HepG2 (cell line): ENCODE data around the gene RBM25. TPM values are rescaled to one million over a fixed set of nuclear protein-coding genes. Genes with fewer than 3 reads are reported as not detected.
A peak's percentile ranks its signal among the peaks of the same experiment; 100 is the strongest.

ENCODE experiments used
- RARG ChIP-seq: sonication (generic); formaldehyde crosslinking; IDR thresholded peaks from 2 replicates; pipeline ENCODE4 v1.4.0; 2020; ENCODE audit warnings: low read depth, mild to moderate bottlenecking, missing genetic modification reagents
- ZBTB21 ChIP-seq: sonication (generic); formaldehyde crosslinking; IDR thresholded peaks from 2 replicates; pipeline ENCODE4 v1.4.0; 2020; ENCODE audit warnings: missing genetic modification reagents
- ZFP37 ChIP-seq: sonication (generic); formaldehyde crosslinking; IDR thresholded peaks from 2 replicates; pipeline ENCODE4 v1.4.0; 2020; ENCODE audit warnings: missing genetic modification reagents, borderline replicate concordance
- ZNF251 ChIP-seq: sonication (generic); formaldehyde crosslinking; IDR thresholded peaks from 2 replicates; pipeline ENCODE4 v1.9.0; 2021; ENCODE audit warnings: mild to moderate bottlenecking, missing genetic modification reagents
- ZNF44 ChIP-seq: sonication (generic); formaldehyde crosslinking; IDR thresholded peaks from 2 replicates; pipeline ENCODE4 v1.5.1; 2020; ENCODE audit warnings: mild to moderate bottlenecking, missing genetic modification reagents
- ZNF496 ChIP-seq: sonication (generic); formaldehyde crosslinking; IDR thresholded peaks from 2 replicates; pipeline ENCODE4 v1.8.1; 2023; ENCODE audit warnings: mild to moderate bottlenecking, moderate library complexity, missing genetic modification reagents; ENCODE audit not compliant: insufficient replicate concordance
- ZNF878 ChIP-seq: sonication (generic); formaldehyde crosslinking; IDR thresholded peaks from 2 replicates; pipeline ENCODE4 v1.8.1; 2023; ENCODE audit warnings: mild to moderate bottlenecking, missing genetic modification reagents, moderate library complexity
- ZSCAN22 ChIP-seq: sonication (generic); formaldehyde crosslinking; IDR thresholded peaks from 2 replicates; pipeline ENCODE4 v1.4.0; 2020; ENCODE audit warnings: mild to moderate bottlenecking, missing genetic modification reagents
- polyA plus RNA-seq, 8 experiments: library from polyadenylated mRNA; depleted of rRNA in 3 of 8; stranded (reverse) in 7 of 8; unstranded in 1 of 8; fragments of >200 nt; fragmentation: Illumina TruSeq in 4 of 8; extraction: Trizol in 4 of 8; gene quantifications; 2 replicates each; pipeline versions ENCODE4 v1.2.1 to v1.2.3, GENCODE V29; 2011 to 2016; ENCODE audit warnings: low read depth in 4 of 8, missing spikeins in 1 of 8, mixed read lengths in 1 of 8; ENCODE audit not compliant: insufficient read depth in 1 of 8
- total RNA-seq, 5 experiments: library from RNA; depleted of rRNA; stranded (reverse); fragments of >200 nt; fragmentation: Illumina TruSeq; extraction: Trizol; gene quantifications; 2 replicates each; pipeline ENCODE4 v1.2.3, GENCODE V29; 2016; ENCODE audit warnings: low read depth in 1 of 5
- TF ChIP-seq, protein P1 (sequence below): sonication (generic); formaldehyde crosslinking; IDR thresholded peaks from 2 replicates; pipeline ENCODE4 v1.4.0; 2020; ENCODE audit warnings: low read depth, missing genetic modification reagents
- TF ChIP-seq, protein P2 (sequence below): sonication (generic); formaldehyde crosslinking; IDR thresholded peaks from 2 replicates; pipeline ENCODE4 v1.4.0; 2020; ENCODE audit warnings: mild to moderate bottlenecking, missing genetic modification reagents
- TF ChIP-seq, protein P3 (sequence below): sonication (generic); formaldehyde crosslinking; conservative IDR thresholded peaks from 2 replicates; pipeline ENCODE4 v1.5.0; 2020; ENCODE audit warnings: missing genetic modification reagents
- TF ChIP-seq, protein P4 (sequence below): sonication (generic); formaldehyde crosslinking; IDR thresholded peaks from 2 replicates; pipeline ENCODE4 v1.4.0; 2020; ENCODE audit warnings: missing genetic modification reagents, borderline replicate concordance
- TF ChIP-seq, protein P5 (sequence below): sonication (generic); formaldehyde crosslinking; IDR thresholded peaks from 2 replicates; pipeline ENCODE4 v1.9.0; 2021; ENCODE audit warnings: missing genetic modification reagents, borderline replicate concordance
- TF ChIP-seq, protein P6 (sequence below): IDR thresholded peaks from 2 replicates; pipeline ENCODE4 v1.6.1; 2016

The RBM25 gene
- total and polyA plus RNA-seq, 2 of the 13 experiments (the other 11 are each of a cell fraction or from before 2014, with no cell fraction given): 34.1 to 65.9 TPM

DNA sequence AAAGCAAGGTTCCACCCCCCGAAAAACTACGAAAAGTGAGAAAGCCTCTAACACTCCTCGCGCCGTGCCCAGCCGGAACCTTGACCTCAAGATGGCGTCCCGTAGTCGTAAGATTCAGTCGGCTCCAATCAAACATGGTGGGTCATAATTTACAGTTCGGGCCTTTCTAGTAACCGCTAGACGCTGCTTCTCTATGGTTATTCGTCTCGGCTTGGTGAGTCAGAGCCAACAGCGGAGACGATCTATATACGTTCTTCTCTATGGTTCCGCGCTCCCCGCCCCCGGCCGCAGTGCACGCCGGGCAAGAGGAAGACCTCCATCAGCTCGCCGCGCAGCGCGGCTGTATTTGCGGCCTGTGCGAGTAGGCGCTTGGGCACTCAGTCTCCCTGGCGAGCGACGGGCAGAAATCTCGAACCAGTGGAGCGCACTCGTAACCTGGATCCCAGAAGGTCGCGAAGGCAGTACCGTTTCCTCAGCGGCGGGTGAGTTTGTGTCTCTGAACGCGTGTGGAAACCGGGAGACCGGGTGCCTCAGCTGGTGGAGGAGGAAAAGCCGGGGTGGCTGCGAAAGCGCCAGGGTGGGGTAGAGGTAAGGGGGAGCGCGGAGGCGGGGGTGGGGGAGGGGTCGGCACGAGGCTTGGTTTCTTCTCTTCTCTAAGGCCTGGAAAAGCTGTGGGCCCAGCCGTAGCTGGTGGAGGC lies at the start of gene RBM25 (continued):
- TF ChIP-seq, protein P1, sequence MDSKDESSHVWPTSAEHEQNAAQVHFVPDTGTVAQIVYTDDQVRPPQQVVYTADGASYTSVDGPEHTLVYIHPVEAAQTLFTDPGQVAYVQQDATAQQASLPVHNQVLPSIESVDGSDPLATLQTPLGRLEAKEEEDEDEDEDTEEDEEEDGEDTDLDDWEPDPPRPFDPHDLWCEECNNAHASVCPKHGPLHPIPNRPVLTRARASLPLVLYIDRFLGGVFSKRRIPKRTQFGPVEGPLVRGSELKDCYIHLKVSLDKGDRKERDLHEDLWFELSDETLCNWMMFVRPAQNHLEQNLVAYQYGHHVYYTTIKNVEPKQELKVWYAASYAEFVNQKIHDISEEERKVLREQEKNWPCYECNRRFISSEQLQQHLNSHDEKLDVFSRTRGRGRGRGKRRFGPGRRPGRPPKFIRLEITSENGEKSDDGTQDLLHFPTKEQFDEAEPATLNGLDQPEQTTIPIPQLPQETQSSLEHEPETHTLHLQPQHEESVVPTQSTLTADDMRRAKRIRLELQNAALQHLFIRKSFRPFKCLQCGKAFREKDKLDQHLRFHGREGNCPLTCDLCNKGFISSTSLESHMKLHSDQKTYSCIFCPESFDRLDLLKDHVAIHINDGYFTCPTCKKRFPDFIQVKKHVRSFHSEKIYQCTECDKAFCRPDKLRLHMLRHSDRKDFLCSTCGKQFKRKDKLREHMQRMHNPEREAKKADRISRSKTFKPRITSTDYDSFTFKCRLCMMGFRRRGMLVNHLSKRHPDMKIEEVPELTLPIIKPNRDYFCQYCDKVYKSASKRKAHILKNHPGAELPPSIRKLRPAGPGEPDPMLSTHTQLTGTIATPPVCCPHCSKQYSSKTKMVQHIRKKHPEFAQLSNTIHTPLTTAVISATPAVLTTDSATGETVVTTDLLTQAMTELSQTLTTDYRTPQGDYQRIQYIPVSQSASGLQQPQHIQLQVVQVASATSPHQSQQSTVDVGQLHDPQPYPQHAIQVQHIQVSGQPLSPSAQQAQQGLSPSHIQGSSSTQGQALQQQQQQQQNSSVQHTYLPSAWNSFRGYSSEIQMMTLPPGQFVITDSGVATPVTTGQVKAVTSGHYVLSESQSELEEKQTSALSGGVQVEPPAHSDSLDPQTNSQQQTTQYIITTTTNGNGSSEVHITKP (CRISPR knock-in tag): peak; percentile 44; the same call in 1 of the 2 replicates
- TF ChIP-seq, protein P2, sequence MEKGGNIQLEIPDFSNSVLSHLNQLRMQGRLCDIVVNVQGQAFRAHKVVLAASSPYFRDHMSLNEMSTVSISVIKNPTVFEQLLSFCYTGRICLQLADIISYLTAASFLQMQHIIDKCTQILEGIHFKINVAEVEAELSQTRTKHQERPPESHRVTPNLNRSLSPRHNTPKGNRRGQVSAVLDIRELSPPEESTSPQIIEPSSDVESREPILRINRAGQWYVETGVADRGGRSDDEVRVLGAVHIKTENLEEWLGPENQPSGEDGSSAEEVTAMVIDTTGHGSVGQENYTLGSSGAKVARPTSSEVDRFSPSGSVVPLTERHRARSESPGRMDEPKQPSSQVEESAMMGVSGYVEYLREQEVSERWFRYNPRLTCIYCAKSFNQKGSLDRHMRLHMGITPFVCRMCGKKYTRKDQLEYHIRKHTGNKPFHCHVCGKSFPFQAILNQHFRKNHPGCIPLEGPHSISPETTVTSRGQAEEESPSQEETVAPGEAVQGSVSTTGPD (CRISPR knock-in tag): no peak
- TF ChIP-seq, protein P3, sequence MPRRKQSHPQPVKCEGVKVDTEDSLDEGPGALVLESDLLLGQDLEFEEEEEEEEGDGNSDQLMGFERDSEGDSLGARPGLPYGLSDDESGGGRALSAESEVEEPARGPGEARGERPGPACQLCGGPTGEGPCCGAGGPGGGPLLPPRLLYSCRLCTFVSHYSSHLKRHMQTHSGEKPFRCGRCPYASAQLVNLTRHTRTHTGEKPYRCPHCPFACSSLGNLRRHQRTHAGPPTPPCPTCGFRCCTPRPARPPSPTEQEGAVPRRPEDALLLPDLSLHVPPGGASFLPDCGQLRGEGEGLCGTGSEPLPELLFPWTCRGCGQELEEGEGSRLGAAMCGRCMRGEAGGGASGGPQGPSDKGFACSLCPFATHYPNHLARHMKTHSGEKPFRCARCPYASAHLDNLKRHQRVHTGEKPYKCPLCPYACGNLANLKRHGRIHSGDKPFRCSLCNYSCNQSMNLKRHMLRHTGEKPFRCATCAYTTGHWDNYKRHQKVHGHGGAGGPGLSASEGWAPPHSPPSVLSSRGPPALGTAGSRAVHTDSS (CRISPR knock-in tag): no peak
- TF ChIP-seq RARG: no peak
- TF ChIP-seq ZNF44 (CRISPR knock-in tag): peak; percentile 49; the same call in 1 of the 2 replicates
- TF ChIP-seq ZFP37 (CRISPR knock-in tag): no peak
- TF ChIP-seq, protein P4, sequence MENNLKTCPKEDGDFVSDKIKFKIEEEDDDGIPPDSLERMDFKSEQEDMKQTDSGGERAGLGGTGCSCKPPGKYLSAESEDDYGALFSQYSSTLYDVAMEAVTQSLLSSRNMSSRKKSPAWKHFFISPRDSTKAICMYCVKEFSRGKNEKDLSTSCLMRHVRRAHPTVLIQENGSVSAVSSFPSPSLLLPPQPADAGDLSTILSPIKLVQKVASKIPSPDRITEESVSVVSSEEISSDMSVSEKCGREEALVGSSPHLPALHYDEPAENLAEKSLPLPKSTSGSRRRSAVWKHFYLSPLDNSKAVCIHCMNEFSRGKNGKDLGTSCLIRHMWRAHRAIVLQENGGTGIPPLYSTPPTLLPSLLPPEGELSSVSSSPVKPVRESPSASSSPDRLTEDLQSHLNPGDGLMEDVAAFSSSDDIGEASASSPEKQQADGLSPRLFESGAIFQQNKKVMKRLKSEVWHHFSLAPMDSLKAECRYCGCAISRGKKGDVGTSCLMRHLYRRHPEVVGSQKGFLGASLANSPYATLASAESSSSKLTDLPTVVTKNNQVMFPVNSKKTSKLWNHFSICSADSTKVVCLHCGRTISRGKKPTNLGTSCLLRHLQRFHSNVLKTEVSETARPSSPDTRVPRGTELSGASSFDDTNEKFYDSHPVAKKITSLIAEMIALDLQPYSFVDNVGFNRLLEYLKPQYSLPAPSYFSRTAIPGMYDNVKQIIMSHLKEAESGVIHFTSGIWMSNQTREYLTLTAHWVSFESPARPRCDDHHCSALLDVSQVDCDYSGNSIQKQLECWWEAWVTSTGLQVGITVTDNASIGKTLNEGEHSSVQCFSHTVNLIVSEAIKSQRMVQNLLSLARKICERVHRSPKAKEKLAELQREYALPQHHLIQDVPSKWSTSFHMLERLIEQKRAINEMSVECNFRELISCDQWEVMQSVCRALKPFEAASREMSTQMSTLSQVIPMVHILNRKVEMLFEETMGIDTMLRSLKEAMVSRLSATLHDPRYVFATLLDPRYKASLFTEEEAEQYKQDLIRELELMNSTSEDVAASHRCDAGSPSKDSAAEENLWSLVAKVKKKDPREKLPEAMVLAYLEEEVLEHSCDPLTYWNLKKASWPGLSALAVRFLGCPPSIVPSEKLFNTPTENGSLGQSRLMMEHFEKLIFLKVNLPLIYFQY: peak; percentile 48; the same call in 1 of the 2 replicates
- TF ChIP-seq, protein P5, sequence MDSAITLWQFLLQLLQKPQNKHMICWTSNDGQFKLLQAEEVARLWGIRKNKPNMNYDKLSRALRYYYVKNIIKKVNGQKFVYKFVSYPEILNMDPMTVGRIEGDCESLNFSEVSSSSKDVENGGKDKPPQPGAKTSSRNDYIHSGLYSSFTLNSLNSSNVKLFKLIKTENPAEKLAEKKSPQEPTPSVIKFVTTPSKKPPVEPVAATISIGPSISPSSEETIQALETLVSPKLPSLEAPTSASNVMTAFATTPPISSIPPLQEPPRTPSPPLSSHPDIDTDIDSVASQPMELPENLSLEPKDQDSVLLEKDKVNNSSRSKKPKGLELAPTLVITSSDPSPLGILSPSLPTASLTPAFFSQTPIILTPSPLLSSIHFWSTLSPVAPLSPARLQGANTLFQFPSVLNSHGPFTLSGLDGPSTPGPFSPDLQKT (CRISPR knock-in tag): no peak
- no peak for TF ChIP-seq ZSCAN22 (CRISPR knock-in tag)
- no peak for TF ChIP-seq ZNF878
- TF ChIP-seq ZNF251 (CRISPR knock-in tag): no peak
- no peak for TF ChIP-seq ZBTB21 (CRISPR knock-in tag)
- no peak for TF ChIP-seq ZNF496
- TF ChIP-seq, protein P6, sequence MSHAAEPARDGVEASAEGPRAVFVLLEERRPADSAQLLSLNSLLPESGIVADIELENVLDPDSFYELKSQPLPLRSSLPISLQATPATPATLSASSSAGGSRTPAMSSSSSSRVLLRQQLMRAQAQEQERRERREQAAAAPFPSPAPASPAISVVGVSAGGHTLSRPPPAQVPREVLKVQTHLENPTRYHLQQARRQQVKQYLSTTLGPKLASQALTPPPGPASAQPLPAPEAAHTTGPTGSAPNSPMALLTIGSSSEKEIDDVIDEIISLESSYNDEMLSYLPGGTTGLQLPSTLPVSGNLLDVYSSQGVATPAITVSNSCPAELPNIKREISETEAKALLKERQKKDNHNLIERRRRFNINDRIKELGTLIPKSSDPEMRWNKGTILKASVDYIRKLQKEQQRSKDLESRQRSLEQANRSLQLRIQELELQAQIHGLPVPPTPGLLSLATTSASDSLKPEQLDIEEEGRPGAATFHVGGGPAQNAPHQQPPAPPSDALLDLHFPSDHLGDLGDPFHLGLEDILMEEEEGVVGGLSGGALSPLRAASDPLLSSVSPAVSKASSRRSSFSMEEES (CRISPR knock-in tag): 0 out of 2 replicates have a peak, but pooled peaks have one; percentile 50
